ENCODE data around the gene LIG1.

LIG1 gene

GRCh38 chr19:48069435-48069834 is 100.7 kb downstream of the LIG1 start:
- DNase-seq = no peak
